PC-3 (cell line): ENCODE measurements around the gene SIPA1.
"Not testable (repeated sequence)": the region's sequence is repeated elsewhere in the genome, so short reads cannot be mapped to it uniquely, and the experiment has no call there.

Experiments used
- CTCF ChIP-seq: fragments of 300-600 bp; sonication (generic); conservative IDR thresholded peaks from 2 replicates; pipeline ENCODE4 v1.5.1; 2017; ENCODE audit warnings: antibody characterized with exemption, low read depth, mild to moderate bottlenecking, low read length
- EZH2 ChIP-seq: fragments of 300-600 bp; sonication (generic); IDR thresholded peaks from one replicate; pipeline ENCODE4 v1.6.1; 2017; ENCODE audit warnings: antibody characterized with exemption, mild to moderate bottlenecking, low read length; ENCODE audit not compliant: unreplicated experiment
- EZH2phosphoT487 ChIP-seq: fragments of 300-600 bp; sonication (generic); IDR thresholded peaks from 2 replicates; pipeline ENCODE4 v1.6.1; 2018; ENCODE audit warnings: mild to moderate bottlenecking, antibody characterized with exemption, low read length, borderline replicate concordance

- TF ChIP-seq EZH2phosphoT487, CTCF, EZH2: not testable (repeated sequence)
These were observed 45.6 kb downstream of the SIPA1 start for GRCh38 chr11:65683480-65683879.
